ENCODE measurements around the gene MAP1LC3B.

The MAP1LC3B gene

DNA sequence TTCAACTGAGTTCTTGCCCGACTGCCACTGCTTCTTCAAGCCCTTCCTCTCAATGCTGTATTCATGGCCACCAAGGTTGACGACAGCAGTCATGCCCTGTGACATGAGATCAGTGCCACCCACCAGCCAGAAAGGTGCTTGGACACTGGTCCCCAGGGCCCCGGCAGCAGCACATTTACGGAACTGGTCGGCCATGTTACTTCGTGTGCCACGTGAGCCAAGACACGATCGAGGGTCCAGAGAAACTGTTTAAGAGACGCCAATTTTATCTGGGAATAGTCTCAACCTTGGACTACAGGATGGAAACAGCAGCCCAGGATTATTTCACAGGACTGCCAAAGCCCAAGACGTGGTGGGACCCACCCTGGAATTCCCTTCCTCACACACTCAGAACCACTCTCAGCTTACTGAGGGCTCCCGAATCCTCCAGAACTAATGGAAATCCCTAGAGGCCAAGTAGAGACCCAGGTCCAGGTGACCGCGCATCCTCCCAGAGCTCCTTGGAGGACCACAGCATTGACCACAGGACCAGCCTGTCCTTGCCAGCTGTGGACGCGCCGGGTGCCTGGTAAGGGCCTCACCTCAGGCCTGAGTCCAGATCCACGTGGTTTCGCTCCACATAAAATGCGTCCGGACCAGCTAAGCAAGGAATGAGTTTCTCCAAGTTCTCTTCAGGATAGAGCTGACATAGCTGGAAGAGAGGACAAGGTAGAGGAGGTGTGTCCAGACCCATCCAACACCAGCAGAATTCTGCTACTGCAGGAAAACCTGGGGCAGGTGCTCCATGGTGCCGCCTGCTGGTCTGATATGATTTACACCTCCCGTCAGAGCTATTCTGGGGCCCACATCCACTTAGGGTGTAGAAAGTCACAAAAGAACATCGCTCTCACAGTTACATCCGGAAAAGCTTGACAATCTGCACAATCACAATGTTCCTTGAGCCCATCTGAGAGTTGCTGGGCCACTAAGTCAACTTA is 28.2 kb downstream of the MAP1LC3B start:
- intact Hi-C loops (cut with DNase I) = no loop called here

DNA sequence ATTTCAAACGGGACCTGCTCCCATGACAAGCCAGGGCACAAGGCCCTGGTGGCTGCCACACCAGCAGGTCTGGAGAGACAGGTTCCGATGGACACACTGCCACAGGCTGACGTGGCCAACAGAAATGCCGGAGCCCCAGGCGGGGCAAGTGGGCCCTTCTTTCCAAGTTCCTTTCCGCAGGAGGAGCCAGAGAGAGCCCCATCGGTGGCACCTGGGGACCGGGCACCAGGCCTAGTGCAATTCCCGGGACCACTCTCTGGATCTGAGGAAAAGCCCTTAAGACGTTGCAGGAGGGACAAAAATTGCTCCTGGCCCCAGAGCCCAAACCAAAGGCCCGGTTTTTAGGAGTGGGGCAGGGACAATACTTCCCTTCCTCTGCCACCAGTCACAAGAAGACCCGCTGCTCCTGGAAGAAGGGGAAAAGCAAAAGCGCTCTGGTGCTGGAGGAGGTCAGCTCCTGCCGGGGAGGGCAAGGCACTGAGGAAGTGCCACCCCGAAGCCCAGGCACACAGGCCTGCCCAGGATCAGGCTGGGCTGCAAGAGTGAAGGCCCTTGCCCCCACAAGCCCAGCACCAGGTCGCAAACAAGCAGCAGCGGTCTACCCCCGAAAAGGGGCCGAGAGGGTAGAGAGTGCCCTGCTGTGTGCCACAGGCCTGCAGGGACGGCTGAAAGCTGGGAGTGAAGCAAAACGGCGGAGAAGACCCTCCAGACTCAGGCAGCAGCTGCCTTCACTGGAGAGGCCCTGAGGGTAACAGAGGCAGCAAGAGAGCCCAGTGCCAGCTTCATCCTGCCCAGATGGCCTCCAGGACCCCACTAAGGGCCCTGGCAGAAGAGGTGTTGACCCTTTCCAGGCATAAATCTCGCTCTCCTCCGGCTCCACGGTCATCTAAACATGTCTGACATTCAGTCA is 29.1 kb downstream of the MAP1LC3B start:
- intact Hi-C loops (cut with DNase I) = no loop called here
- peak in 1 of 10 donors; percentile 57 for DNase-seq

More for the DNA sequence above, 28.2 kb downstream of the MAP1LC3B start:
- peak in 1 of 10 donors; percentile 59 for DNase-seq

DNA sequence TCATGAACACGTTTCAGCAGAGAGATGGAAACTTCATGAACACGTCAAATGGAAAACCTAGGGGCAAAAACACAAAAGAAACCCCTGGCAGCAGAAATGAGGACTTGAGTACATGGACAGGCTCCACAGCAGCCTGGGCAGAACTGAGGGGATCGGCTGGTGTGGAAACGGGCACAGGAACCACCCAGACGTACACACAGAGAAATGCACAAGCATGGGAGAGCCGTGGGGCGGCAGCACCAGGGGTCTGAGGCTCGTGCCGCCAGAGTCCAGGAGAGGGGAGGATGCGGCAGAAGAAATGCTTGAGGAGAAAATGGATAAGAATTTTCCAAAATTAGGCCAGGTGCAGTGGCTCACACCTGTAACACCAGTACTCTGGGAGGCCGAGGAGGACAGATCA is 30.0 kb downstream of the MAP1LC3B start:
- intact Hi-C loops (cut with DNase I) = no loop called here
- DNase-seq = peak in 1 of 10 donors; percentile 59

DNA sequence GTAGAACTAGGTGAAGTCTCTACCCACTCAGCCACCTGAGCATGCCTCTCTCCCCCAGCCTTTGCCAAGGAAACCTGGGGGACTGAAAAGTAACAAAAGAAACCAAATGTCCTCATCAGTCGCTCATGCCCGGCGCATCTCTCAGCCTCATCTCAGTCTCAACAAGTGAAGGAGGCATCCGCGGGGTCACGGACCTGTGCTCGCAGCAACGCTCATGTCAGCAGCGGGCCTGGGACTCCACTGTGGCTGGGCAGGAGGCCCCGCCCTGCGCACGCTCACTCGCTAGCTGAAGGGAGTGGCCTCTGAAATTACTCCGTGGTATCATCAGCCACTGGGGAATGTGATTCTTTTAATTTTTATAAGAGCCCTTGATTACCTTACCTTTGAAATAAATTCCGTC is 31.3 kb downstream of the MAP1LC3B start:
- intact Hi-C loops (cut with DNase I) = no loop called here

DNA sequence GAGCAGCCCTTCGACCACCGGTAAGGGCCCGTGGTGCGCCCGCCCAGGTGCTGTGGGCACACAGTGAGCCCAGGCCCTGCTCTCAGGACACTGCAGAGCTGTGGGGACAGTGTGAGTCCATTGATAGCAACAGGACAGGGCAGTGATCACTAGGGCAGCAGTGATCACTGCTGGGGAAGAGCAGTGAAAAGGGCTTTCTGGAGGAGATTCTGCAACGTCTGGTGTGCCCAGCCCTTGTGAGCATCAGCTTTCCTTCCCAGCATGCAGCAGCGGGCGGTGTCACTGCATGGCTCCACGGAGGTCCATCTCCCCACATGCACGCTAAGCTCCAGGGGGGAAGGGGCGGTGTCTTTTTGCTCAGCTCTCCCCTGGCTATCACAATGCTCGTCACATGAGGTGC is 32.1 kb downstream of the MAP1LC3B start:
- intact Hi-C loops (cut with DNase I) = no loop called here
- peak in 1 of 10 donors; percentile 70 for DNase-seq

More for the DNA sequence above, 31.3 kb downstream of the MAP1LC3B start:
- DNase-seq = peak in 1 of 10 donors; percentile 47

DNA sequence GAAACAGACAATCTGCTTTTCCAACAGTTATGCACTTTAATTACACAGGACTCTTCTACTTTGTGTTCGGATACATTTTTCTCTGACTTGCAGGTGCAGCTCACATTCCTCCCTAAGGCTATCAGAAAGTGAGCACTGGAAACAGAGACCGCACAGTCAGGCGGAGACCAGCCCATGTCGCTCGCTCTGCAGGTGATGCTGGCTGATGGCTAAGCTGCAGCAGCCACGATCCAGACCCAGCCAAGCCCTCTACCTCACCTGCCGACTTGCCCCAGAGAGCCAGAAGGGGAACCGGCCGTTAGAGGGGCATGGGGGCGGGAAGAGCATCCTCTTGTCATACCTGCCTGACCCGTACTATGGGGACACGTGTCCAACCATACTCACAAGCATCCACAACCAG is 33.8 kb downstream of the MAP1LC3B start:
- intact Hi-C loops (cut with DNase I) = no loop called here
- DNase-seq = peak in 1 of 10 donors; percentile 45

DNA sequence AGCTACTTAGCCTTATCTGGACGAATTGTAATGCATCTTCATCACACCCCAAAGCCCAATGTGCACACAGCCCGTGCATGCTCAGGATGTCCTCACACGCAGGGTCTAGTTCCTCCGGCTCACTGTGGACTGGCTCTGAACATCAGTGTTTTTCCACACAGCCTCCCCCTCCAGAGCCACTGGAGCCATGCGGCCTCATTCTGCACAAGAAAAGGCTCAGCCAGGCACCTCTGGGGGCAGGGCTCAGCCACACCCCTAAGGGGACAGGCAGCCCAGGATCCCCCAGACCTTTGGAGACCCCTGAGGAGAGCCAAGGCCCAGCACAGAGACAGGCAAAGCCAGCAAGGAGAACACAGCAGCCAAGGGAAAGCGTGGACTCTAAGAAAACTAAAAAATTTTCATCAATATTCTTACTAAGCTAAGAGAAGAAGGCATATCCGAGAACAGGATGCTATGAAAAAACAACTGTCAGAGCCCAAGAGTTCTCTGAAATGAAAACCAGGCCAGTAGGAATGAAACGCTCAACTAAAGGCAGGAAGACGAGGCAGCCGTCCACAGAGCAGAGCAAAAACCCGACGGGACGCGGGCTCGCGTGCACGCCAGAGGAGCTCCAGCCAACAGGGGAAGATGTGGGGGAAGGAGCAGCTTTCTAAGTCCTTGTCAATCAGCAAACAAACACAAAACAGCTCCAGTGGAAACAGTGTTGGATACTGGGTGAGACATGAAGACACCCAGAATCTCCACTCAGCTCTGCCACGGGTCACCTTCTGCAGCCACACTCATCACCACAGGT is 34.5 kb downstream of the MAP1LC3B start:
- peak in 2 of 10 donors; percentile 67 to 80 for DNase-seq
- intact Hi-C loops (cut with DNase I) = no loop called here

DNA sequence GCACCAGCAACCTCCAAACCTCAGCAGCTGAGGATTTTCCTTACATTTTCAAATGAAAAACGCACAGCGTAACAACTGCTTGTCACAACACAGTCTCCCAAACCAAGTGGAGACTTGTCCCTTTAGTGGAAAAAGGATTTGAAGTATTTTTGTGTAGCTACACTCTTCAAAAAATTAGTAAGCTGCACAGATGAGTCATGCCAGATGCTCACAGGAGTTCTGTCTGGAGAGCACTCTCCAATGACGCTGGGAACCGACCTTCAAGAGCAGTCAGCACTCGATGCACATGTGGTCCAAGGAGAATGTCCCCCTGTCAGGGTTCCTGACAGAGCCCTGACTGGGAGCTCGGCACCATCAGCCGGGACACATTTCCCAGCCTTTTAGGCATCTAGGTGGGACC is 39.8 kb downstream of the MAP1LC3B start:
- intact Hi-C loops (cut with DNase I) = no loop called here
- peak in 1 of 10 donors; percentile 32 for DNase-seq

DNA sequence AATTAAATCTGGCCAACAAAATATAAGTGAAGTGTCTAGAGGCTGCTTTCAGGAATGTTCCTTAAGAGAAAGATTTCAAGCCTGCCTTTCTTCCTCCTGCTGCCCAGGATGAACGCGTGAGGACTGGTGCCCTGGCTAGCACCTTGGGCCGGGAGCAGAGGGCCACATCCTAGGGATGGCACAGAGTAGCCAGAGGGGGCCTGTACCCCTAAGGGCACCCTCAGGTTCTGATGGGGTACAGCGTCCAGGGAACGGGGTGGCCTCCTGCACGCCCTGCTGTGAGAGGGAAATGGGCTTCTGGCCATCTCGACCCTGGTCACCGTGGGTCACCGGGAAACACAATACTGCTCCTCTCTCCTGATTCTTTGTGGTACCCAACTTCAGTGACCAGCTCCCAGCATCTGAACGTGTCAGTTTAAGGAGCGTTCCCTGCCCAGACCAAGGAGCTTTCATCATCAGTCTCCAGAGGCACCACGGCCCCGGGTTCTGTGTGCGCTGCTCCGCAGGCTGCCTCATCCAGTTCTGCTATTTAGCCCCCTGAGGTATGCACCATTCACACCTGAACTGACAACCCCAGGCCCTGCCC is 40.3 kb downstream of the MAP1LC3B start:
- DNase-seq = no peak
- intact Hi-C loops (cut with DNase I) = no loop called here

DNA sequence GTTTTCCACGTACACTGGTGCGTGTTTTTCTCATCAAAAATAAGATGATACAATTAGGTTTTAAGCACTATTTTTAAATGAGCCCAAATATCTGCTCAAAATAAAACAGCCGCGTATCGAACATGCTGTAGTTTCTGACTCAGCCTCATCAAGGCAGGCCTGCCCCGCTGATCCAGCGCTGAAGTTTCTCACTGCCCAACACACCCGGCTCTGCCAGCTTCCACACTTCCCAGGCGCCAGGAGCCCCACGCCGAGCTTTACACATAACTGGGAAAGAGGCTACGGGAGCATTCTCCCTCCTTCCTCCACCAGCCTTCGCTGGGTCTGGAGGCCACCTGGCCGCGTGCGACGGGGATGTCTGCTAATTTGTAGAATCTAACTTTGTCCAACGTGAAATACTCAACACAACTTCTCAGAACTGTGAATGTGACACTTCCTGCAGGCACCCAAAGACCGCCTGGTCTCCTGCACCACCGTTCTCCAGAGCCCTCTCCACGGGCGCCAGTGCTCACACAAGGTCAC is 42.1 kb downstream of the MAP1LC3B start:
- peak in 5 of 10 donors; percentile 27 to 91 (median 43) for DNase-seq
- intact Hi-C loops (cut with DNase I) = no loop called here

DNA sequence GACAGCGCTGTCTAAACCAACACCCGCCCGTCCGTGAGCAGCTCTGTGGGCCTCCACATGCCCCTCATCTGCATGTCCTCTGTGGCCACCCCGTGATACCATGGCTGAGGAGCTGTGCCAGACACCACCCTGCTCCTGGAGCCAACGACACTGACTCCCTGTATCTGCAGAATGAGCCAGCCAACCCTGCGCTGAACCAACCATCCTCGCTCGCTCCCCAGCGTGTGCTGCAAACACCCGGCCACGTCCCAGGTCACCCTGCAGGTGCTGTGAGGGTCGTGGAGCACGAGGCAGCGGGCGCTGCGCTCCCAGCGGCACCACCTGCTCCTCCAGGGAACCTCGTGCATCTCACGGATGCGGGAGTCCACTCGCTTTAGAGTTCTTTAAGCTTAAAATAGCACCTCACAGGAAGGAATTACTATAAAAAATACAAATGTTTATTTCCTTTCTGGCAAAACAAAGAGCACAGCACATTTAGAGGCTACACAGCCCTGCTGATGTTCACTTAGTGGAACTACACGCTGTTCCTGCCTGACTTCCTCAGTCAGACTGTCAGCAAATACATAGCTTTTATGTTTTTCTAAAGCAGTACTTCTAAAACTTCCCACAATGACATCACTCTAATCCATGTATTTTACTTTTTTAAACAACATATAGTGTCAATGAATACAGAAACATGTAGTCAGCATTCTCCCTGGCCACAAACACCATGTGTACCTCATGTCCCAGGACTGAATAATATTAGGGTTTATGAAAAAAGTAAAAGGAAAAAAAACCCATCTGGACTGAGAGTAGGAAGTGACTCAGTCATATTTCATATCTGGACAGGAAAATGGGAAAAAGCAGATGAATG is 43.5 kb downstream of the MAP1LC3B start:
- intact Hi-C loops (cut with DNase I) = no loop called here
- DNase-seq = peak in 2 of 10 donors; percentile 79 to 82

DNA sequence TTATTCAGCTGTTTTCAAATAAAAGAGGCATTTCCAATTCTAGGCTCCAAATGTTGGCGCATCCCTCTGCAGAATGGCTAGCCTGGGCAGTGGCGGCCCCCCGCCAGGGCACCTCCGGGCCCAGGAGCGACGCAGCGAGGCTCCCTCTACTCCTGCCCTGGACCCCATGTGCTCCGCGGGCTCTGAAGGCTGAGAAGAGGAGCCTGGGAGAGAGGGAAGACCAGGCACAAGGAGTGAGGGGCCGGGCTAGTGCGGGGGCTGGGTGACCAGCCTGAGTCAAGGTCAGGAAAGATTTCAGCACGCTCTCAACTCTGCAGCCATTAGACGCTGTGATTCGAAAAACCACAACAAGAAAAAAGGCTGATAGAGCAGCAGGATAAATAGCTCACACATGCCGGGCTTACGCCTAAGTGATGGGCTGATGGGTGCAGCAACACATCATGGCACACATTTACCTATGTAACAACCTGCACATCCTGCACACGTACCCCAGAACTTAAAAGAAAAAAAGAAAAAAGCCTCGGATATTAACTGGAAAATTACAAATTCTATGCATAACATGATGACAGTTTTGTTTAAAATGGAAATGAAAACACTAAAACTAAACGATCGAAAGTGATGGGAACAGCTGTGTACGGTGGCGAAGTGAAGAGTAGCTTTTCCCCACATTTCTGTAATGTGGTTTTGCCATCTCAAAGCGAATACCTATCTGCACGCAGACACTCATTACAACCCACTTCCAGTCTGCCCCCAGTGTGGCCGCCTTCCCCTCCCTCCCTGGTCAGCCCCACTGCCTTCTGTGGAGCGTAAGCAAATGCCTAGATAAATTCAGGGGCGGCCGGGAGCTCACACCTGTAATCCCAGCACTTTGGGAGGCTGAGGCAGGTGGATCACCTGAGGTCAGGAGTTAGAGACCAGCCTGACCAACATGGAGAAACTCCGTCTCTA is 44.4 kb downstream of the MAP1LC3B start:
- DNase-seq = peak in 2 of 10 donors; percentile 70 to 77
- intact Hi-C loops (cut with DNase I) = no loop called here

DNA sequence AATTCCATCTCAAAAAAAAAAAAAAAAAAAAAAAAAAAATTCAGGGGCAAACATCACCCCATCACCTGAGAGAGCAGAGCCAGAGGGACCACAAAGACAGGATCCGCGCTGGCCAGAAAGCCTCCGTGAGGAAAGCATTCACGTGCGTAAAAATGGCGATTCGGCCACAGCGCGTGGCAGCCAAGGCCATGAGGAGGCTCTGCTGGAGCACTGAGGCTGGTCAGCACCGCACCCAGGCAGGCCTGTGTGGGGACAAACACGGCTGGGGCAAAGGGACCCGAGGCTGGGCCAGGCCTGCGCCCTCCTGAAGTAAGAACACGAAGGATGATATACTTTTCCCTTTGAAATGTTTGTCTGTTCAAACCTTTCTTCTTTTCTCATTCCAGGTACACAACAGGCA is 45.2 kb downstream of the MAP1LC3B start:
- intact Hi-C loops (cut with DNase I) = no loop called here
- DNase-seq = peak in 2 of 10 donors; percentile 68 to 70

DNA sequence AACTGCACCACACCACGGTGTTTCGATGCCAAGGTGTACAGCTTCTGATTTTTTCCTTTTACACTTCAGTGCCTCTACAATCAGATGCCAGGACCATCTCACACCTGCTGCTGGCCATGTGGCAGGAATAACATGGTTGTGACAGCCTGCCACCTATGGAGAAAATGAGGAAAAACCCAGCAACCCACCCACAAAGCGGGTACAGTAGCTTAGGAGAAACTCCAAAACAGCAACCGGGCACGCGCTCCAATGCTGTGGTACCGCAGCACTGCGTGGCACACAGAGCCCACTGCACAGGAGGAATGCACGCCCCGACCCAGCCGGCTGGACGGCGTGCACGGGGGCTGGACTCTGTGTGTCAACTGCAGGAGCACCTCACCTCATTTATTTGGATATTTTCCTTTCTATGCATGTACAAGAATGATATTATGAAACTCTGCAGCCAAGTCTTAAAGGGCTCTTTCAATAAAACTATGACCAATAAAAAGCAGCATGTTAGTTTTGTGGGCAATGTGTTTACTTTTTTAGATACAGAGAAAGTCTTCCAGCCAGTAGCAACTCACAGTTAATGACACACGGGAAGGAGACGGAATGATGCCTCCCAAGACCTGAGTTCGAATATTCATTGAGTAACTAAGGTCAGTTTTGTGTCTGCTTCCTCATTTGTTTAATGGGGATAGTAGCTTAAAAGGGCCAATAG is 45.9 kb downstream of the MAP1LC3B start:
- intact Hi-C loops (cut with DNase I) = no loop called here
- peak in 2 of 10 donors; percentile 78 to 83 for DNase-seq

DNA sequence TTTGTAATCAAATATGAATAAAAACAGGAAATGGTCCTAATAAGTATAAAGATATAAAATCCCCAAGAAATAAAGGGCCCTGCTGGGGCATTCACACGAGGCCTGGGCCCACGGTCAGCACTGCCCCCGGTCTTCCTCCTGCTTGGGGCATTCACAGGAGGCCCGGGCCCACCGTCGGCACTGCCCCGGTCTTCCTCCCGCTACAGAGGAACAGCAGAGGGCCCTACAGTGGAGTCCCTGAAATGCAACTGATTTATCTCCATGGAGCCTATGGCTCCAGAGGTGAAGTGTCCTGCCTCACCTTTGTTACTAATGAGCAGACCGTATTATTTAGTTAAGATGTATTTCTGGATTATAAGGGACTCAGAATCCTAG is 46.5 kb downstream of the MAP1LC3B start:
- intact Hi-C loops (cut with DNase I) = no loop called here
- DNase-seq = no peak

DNA sequence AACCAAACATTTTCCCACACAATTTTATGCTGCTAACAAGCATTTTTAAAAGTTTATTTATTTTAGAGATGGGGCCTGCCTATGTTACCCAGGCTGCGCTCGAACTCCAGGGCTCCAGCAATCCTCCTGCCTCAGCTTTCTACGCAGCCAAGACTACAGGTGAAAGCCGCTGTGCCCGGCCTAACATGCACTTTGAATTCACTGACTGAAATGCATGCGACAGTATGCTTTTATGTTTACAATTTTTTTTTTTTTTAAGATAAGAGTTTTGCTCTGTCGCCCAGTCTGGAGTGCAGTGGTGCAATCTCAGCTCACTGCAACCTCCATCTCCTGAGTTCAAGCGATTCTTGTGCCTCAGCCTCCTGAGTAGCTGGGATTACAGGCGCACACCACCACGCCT is 47.8 kb downstream of the MAP1LC3B start:
- DNase-seq = no peak

More for the DNA sequence above, 47.8 kb downstream of the MAP1LC3B start:
- intact Hi-C loops (cut with DNase I) = no loop called here
